ENCODE data around the gene TMUB1. TPM values are rescaled to one million over a fixed set of nuclear protein-coding genes. Genes with fewer than 3 reads are reported as not detected.

The TMUB1 gene
- total and polyA plus RNA-seq, 9 of the 15 experiments (the other 6 are each of a cell fraction or from before 2014, with no cell fraction given), result 0.14 to 241 (median 74.1) TPM

DNA sequence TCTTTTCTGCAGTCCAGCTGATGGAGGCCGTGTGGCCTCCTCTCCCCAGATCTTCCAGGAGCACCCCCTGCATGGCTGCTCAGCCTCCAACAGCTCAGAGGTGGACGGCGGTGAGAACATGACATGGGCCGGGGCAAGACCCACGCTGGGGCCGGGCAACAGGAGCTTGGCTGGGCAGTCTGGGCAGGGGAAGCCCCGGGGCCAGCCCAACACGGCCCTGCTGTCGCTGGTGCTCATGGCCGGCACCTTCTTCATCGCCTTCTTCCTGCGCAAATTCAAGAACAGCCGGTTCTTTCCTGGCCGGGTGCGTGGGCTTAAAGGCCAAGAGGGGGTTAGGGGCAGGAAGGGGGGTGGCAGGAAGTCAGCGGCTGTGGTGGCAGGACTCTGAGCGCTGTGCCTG, 9.3 kb downstream of the TMUB1 start:
- DNase-seq (ENCODE audit: extremely low read depth in 1 of 4, low spot score in 3 of 4), result no peak
- CTCF ChIA-PET (ENCODE audit: low intra/inter-chr PET ratio), result no interaction called here
- Histone ChIP-seq H3K27ac (ENCODE audit: extremely low read depth, low read depth, low read length) (no peak overlapping the region), H2AFZ (ENCODE audit: low read depth, low read length) (no peak overlapping the region), H4K20me1 (replicated peaks; ENCODE audit: control insufficient read depth, insufficient read depth, low read length) (no peaks in the 10 kb centered on the region; the same call in 1 of the 2 replicates), H3K9me3 (replicated peaks; ENCODE audit: control insufficient read depth, insufficient read depth, low read depth, low read length) (no peaks in the 10 kb centered on the region), H3K36me3 (ENCODE audit: control insufficient read depth, insufficient read depth, low read length) (peaks cover 96% of the 10 kb centered on the region), H3K4me1 (replicated peaks in 1 of 2; ENCODE audit: control insufficient read depth in 2 of 2, insufficient read depth in 2 of 2, low read length in 2 of 2) (peaks cover 14 to 67% of the 10 kb centered on the region in 2 experiments; a peak in 4 of 5 replicates), H3K4me2 (ENCODE audit: insufficient read depth, low read length) (no peak overlapping the region), H3K27me3 (ENCODE audit: control insufficient read depth in 2 of 2, insufficient read depth in 2 of 2, low read length in 2 of 2) (no peaks in the 10 kb centered on the region), H3K4me3 (no peak overlapping the region), H3K79me2 (ENCODE audit: control insufficient read depth, insufficient read depth, low read length) (peaks cover 5% of the 10 kb centered on the region), H3K9me1 (ENCODE audit: control insufficient read depth, insufficient read depth, low read length) (no peaks in the 10 kb centered on the region), H3K9ac (ENCODE audit: insufficient read depth in 1 of 2, low read depth in 2 of 2, low read length in 2 of 2) (peak overlapping the region in 1 of 2 experiments; percentile 1; a peak in 1 of 4 replicates)
- no TSS peak for BruUV-seq (replicated peaks)
- intact Hi-C loops (cut with micrococcal nuclease), result no loop called here
- ATAC-seq, result no peak
- 84% methylated on average over 17 of the region's 17 CpGs for WGBS (ENCODE audit: insufficient coverage, low coverage, missing lambda C conversion rate)
- TF ChIP-seq ZNF184 (CRISPR knock-in tag; IDR thresholded peaks at IDR 0.05) (no peak), SNIP1 (IDR thresholded peaks at IDR 0.05; ENCODE audit: low read depth) (no peak), RBFOX2 (IDR thresholded peaks at IDR 0.05; ENCODE audit: low read depth, low read length) (peak; percentile 44), RBM22 (IDR thresholded peaks at IDR 0.05; ENCODE audit: low read depth, low read length, poor library complexity, severe bottlenecking) (peak; percentile 65), POLR2G (IDR thresholded peaks at IDR 0.05; ENCODE audit: low read depth, low read length) (peak; percentile 60), PTRF (tag; IDR thresholded peaks at IDR 0.05) (no peak)
- TF ChIP-seq, protein P1, sequence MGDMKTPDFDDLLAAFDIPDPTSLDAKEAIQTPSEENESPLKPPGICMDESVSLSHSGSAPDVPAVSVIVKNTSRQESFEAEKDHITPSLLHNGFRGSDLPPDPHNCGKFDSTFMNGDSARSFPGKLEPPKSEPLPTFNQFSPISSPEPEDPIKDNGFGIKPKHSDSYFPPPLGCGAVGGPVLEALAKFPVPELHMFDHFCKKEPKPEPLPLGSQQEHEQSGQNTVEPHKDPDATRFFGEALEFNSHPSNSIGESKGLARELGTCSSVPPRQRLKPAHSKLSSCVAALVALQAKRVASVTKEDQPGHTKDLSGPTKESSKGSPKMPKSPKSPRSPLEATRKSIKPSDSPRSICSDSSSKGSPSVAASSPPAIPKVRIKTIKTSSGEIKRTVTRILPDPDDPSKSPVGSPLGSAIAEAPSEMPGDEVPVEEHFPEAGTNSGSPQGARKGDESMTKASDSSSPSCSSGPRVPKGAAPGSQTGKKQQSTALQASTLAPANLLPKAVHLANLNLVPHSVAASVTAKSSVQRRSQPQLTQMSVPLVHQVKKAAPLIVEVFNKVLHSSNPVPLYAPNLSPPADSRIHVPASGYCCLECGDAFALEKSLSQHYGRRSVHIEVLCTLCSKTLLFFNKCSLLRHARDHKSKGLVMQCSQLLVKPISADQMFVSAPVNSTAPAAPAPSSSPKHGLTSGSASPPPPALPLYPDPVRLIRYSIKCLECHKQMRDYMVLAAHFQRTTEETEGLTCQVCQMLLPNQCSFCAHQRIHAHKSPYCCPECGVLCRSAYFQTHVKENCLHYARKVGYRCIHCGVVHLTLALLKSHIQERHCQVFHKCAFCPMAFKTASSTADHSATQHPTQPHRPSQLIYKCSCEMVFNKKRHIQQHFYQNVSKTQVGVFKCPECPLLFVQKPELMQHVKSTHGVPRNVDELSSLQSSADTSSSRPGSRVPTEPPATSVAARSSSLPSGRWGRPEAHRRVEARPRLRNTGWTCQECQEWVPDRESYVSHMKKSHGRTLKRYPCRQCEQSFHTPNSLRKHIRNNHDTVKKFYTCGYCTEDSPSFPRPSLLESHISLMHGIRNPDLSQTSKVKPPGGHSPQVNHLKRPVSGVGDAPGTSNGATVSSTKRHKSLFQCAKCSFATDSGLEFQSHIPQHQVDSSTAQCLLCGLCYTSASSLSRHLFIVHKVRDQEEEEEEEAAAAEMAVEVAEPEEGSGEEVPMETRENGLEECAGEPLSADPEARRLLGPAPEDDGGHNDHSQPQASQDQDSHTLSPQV (IDR thresholded peaks at IDR 0.05), result no peak
- TF ChIP-seq, protein P2, sequence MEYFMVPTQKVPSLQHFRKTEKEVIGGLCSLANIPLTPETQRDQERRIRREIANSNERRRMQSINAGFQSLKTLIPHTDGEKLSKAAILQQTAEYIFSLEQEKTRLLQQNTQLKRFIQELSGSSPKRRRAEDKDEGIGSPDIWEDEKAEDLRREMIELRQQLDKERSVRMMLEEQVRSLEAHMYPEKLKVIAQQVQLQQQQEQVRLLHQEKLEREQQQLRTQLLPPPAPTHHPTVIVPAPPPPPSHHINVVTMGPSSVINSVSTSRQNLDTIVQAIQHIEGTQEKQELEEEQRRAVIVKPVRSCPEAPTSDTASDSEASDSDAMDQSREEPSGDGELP (CRISPR knock-in tag; IDR thresholded peaks at IDR 0.05; ENCODE audit: borderline replicate concordance), result peak; percentile 25; the same call in 1 of the 2 replicates
- TF ChIP-seq, protein P3, sequence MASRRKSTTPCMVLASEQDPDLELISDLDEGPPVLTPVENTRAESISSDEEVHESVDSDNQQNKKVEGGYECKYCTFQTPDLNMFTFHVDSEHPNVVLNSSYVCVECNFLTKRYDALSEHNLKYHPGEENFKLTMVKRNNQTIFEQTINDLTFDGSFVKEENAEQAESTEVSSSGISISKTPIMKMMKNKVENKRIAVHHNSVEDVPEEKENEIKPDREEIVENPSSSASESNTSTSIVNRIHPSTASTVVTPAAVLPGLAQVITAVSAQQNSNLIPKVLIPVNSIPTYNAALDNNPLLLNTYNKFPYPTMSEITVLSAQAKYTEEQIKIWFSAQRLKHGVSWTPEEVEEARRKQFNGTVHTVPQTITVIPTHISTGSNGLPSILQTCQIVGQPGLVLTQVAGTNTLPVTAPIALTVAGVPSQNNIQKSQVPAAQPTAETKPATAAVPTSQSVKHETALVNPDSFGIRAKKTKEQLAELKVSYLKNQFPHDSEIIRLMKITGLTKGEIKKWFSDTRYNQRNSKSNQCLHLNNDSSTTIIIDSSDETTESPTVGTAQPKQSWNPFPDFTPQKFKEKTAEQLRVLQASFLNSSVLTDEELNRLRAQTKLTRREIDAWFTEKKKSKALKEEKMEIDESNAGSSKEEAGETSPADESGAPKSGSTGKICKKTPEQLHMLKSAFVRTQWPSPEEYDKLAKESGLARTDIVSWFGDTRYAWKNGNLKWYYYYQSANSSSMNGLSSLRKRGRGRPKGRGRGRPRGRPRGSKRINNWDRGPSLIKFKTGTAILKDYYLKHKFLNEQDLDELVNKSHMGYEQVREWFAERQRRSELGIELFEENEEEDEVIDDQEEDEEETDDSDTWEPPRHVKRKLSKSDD (conservative IDR thresholded peaks at IDR 0.05; ENCODE audit: low read length), result no peak
- TF ChIP-seq, protein P4, sequence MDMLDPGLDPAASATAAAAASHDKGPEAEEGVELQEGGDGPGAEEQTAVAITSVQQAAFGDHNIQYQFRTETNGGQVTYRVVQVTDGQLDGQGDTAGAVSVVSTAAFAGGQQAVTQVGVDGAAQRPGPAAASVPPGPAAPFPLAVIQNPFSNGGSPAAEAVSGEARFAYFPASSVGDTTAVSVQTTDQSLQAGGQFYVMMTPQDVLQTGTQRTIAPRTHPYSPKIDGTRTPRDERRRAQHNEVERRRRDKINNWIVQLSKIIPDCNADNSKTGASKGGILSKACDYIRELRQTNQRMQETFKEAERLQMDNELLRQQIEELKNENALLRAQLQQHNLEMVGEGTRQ (CRISPR knock-in tag; IDR thresholded peaks at IDR 0.05), result no peak
- no peak for FAIRE-seq
- in situ Hi-C loops (cut with MboI), result no loop called here
- POLR2A ChIA-PET, result interaction anchor here (0.6 to 1.9 kb wide), 3 partner anchors 11 to 42 kb away, joined by 3 to 7 read pairs (median 5); no protein-coding TSS in a partner anchor

All from K562 (cell line).